ENCODE results near the gene SAPCD2.

The SAPCD2 gene

DNA sequence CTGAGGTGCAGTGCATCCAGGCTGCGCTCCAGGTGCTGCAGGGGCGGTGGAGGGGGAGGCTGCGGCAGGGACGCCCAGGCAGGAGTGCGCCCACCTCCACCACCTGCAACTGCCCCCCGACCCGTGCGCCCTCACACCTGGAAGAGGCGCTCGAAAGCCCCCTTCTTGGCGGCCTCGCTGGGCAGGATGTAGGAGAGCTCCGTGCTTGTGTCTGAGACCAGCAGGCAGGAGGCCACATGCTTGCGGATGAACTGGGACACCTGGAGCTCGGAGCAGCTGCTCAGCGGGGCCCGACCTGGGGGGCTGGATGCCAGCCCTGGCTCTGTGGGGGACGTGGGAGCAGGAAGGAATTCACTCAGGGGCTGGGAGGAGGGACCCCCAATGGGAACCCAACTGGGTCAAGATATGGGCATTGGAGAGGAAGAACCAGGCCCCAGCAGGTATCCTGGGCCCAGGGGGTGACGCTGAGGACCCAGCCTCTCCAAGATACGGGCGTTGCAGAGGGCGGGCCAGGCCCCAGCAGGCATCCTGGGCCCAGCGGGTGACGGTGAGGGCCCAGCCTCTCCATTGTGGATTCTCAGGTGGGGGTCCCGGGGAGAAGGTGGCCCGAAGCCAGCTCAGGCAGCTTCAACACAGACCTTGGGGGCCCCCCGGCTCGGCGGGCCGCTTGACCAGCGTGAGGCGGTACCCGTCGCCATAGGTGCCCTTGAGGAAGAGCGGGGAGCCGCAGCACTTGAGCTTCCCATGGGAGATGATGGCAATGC lies 55.4 kb downstream of the SAPCD2 start:
- in situ Hi-C loops (cut with HindIII; ENCODE audit: low sequenced_read_pairs) = no loop called here
- TF ChIP-seq, protein P1, sequence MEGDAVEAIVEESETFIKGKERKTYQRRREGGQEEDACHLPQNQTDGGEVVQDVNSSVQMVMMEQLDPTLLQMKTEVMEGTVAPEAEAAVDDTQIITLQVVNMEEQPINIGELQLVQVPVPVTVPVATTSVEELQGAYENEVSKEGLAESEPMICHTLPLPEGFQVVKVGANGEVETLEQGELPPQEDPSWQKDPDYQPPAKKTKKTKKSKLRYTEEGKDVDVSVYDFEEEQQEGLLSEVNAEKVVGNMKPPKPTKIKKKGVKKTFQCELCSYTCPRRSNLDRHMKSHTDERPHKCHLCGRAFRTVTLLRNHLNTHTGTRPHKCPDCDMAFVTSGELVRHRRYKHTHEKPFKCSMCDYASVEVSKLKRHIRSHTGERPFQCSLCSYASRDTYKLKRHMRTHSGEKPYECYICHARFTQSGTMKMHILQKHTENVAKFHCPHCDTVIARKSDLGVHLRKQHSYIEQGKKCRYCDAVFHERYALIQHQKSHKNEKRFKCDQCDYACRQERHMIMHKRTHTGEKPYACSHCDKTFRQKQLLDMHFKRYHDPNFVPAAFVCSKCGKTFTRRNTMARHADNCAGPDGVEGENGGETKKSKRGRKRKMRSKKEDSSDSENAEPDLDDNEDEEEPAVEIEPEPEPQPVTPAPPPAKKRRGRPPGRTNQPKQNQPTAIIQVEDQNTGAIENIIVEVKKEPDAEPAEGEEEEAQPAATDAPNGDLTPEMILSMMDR (IDR thresholded peaks at IDR 0.05; ENCODE audit: low read depth, low read length, missing control alignments) = no peak
- no peak for DNase-seq (ENCODE audit: low read depth)
- no peak overlapping the region for H3K4me3 ChIP-seq (ENCODE audit: low read depth, low read length)

DNA sequence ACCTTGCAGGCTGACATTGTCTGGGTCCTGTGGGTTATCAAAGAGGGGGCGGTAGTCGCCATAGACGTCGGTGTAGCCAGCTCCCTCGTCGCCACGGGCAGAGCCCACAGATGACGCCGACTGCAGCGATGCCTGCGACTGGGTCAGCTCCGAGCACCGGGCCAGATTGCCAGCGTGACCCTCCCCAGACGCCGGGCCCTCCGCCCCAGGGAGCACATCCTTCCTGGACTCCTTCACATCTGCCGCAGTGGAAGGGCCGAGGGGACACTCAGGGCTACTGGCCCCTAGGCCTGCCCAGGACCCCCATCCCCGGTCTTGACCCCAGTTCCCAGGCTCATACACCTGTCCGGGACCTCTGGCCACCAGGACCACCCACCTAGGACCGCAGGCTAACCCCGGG lies 56.2 kb downstream of the SAPCD2 start:
- TF ChIP-seq, protein P1 (IDR thresholded peaks at IDR 0.05; ENCODE audit: low read depth, low read length, missing control alignments) = no peak
- in situ Hi-C loops (cut with HindIII; ENCODE audit: low sequenced_read_pairs) = no loop called here
- no peak overlapping the region for H3K4me3 ChIP-seq (ENCODE audit: low read depth, low read length)
- no peak for DNase-seq (ENCODE audit: low read depth)

DNA sequence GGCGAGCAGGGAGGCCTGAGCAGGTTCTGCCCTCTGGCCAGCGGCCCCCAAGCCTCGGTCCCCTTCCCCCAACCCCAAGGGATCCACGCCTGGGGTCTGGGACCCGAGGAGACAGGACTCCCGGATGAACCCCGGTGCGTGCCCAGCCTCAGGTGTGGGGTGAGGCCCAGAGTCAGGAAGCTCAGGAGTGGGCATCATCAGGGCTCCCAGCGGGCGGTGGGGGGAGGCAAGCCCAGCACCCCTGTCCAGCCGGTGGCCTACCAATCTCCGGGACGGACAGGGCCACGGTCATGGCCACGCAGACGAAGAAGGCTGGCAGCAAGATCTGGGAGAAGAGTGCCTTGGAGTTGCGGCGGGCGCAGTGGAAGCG lies 56.8 kb downstream of the SAPCD2 start:
- in situ Hi-C loops (cut with HindIII; ENCODE audit: low sequenced_read_pairs) = no loop called here
- no peak for DNase-seq (ENCODE audit: low read depth)
- H3K4me3 ChIP-seq (ENCODE audit: low read depth, low read length) = no peak overlapping the region
- TF ChIP-seq, protein P1 (IDR thresholded peaks at IDR 0.05; ENCODE audit: low read depth, low read length, missing control alignments) = no peak

DNA sequence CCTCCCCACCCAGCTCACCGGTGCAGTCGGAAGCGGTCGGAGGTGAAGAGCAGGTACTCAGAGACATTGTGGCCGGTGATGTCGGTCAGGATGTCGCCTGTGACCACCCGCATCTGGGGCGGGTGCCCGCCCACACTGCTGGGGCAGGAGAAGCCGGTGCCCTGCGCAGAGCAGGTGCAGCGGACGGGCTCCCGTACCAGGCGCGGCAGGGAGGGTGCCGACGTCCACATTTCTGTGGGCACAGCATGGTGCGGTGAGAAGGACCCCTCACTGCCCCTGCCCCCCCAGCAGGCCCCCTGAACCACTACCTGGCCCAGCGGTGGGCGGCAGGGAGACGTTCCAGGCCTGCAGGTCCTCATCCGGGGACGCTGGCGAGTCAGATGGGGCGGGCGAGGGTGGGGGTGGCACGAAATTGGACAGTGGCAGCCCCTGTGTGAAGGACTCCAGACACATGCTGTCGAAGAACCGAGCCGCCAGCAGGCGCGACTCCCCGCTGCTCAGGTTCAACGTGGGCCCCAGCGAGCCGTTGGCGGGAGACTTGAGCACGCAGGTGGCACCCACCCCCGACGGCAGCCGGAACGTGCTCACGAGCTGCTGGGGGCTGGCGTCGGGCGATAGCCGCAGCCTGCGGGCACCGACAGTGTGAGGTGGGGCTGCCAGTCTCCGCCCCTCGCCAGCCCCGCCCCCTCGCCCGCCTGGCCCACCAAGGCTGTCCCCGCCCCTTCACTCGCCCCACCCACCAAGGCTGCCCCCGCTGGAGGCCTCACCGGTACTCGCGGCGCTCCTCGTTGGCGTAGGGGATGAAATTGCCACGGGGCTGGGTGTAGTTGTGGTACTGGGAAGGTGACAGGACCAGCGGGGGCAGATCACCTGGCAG lies 57.4 kb downstream of the SAPCD2 start:
- no peak for DNase-seq (ENCODE audit: low read depth)
- in situ Hi-C loops (cut with HindIII; ENCODE audit: low sequenced_read_pairs) = no loop called here

More for the DNA sequence above, 57.4 kb downstream of the SAPCD2 start:
- TF ChIP-seq, protein P1 (IDR thresholded peaks at IDR 0.05; ENCODE audit: low read depth, low read length, missing control alignments) = no peak
- no peak overlapping the region for H3K4me3 ChIP-seq (ENCODE audit: low read depth, low read length)

Data from astrocyte of the cerebellum (primary cell).